NCI-H2029 treated with DMSO at 0.1 percent for 48 hours (cell line): ENCODE data around the gene MAMLD1.

Experiments used
- DNase-seq: peaks from one replicate; lab custom pipeline; 2025; lab: John Stamatoyannopoulos, UW

MAMLD1 gene

DNA sequence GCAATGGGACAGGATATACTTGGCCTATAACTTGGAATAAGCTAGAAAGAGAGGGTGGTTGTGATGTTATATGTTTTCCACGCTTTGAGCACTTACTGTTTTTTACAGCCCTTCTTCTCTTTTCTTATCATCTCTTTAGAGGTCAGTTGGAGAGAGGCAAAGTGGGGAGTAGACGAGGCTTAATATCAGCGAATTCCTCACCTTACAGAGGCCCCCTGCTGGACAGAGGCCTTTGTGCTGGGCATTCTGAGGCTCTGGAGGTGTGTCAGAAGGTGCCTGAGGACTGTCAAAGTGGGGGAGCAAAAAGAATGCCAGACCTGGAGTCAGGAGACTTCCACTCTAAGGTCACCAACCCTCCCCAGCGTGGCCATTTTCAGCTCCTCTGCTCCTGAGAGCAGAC is 42.5 kb downstream of the MAMLD1 start:
- DNase-seq = no peak

DNA sequence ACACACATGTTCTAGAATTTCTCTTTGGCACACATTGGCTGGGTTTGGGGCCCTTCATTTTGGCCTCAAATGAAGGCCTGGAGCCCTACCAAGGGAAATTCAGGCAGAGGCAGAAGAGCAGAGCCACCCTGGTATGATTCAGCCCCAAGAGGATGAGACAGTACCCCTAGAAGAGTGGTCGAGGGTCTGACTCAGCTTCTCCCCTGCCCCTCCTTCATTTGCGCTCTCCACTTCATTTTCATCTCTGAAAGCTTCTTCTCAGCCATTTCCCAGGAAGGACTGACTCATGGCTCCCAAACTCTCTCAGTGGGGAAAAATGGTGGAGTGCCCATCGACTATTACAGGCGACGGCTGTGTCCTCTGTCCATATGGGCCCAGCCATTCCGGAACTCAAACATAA is 43.5 kb downstream of the MAMLD1 start:
- DNase-seq = no peak

DNA sequence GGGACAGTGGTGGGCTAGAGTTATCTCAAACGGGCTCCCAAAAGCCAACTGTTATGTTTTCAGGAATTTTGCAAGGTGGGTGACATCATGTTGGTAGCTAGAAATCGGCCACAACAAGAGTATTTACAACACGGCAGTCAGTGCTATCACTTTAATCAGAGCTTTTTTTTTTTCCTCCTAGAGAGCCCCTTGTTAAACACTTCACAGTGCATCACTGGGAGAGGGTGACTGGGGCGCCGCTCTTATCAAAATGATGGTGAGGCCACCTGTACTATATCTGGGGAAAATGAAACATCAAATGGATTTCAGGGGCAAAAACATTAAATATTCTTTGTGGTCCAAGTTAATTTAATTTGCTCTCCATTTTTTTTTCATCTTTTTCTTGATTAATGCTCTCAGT is 44.9 kb downstream of the MAMLD1 start:
- no peak for DNase-seq

DNA sequence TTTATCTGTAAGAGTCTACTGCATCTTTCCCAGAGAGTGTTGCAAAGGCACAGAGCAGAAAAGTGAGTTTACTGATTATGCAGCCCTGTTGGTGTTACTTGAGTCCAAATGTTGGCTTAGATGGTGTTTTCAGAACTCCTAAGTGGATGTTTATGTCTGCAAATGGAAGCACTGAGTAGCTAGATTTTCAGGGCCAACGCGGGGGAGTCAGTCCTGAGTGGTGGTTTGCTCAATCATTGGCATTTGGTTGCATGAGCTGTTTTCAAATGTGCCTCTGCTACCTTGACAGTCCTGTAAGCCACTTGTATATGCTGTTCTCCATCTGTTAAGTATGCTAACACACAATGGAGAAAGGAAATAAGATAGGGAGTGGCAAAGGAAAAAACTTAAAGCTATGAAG is 45.4 kb downstream of the MAMLD1 start:
- DNase-seq = no peak

DNA sequence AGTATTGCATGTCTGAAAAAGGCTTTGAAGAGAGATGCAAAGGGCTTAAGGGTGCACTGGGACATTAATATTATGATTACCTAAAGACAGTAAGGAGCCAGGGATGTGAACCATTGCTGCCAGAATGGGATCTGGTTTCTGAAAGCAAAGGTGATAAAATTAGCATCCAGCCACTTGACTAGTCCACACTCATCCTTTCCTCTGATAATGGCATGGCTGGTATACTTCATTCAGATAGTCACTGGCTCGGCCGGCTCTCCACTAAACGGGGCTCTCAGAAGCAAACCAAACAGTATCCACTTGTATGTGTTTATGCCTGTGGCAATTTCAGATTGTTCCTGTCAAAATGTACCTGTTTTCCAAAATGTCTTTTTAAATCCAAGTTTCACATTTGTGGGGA is 46.4 kb downstream of the MAMLD1 start:
- DNase-seq = no peak

DNA sequence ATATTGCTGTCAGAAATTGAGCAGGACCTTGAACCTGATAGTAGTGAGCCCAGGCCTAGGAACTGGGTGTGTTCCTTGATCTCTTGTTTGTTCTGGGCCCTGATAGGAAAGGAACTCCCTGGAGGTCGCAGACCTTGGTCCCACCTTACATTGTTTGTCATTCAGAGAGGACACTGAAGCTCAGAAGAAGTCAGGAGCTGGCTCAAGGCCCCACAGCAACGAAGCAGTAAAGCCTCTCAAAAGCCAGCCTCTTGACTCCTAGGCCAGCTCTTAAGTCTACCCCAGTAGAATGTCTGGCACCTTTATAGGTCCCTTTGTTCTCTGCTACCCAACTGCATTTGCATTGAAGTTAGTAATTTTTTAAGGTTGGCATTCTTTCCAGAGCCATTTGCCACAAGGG is 46.8 kb downstream of the MAMLD1 start:
- DNase-seq = no peak

DNA sequence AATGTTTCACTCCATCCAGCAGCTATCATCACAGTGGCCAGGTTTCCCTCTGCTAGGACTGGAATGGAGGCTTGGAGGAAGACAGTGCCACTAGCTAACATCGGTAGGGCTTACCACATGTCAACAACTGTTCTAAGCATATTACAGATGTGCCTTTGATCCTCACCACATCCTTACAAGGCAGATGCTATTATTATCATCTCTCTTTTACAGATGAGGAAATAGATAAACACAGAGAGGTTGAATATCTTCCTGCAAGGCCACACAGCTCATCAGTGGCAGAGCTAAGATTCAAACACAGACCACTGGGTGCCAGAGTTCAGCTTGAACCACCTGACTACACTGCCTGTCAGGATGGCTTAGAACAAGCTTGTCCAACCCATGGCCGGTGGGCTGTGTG is 47.4 kb downstream of the MAMLD1 start:
- no peak for DNase-seq

DNA sequence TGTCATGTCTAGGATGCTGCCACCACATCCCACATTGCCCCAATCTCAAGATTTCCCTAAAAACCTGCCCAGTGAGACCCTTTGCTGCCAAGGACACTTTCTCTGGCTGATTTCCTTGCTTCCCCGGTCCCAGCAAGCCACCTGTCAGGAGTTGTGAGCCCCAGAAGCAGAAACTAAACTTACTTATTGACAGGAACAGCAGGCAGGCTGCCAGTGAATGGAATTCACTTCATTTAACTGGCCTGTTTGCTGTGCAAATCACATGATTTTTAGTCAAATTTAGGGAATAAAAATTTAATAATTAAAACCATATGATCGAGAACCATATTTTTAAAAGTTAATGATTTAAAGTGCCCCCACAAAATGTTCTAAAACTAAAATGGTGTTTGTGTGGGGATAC is 48.5 kb downstream of the MAMLD1 start:
- no peak for DNase-seq

DNA sequence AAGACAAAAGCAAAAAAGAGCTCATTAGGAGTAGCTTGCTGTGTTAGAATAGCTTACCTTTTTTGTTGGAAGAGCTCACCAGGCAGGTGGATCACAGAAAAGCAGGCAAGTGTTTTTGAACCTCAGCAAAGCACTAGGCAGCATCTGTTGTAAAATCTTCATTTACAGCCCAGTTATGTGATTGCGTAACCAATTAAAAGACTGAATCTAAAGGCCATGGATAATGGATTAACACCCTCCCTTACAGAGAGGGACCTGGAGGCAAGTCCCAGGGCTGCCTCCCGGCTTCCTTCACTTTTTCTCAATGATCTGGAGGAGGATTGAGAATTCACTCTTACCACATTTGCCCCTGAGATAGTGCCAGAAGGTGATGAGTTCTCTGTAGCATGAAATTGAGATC is 51.1 kb downstream of the MAMLD1 start:
- DNase-seq = no peak

DNA sequence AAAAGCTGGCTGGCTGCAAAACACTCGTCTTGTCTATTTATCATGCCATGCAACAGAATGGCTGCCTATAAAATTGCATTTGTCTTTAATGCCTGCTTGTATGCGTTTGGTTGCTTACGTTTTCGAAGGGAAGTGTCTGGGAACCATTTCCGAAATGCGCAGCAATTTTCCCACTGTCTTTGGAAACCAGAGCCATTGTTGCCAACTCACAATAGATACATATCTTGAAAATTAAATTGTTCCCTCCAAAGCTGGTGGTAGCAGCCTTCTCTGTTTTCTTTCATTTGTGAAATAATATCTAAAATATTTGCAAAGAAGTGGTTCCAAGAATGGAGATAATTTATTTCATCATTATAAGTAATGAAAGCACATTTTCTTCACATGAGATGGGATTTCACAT is 53.4 kb downstream of the MAMLD1 start:
- DNase-seq = no peak

DNA sequence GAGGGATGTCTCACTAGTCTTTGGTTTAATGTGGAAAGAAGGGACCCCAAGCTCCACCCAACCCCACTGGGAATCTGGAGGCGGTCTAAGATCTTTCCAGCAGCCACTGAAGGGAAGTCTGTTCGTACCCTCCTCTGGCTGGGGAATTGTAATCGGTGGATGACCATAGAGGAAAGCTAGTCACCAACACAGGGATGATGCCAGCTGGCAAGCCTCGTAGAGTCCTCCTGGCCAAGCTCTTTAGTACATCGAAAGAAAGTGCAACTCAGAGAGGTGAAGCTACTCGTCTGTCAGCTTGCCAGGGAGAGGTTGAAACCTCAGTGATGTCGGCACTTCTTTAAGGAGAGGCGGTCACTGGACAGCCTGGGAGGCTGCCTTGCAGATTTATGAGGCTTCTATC is 58.7 kb downstream of the MAMLD1 start:
- no peak for DNase-seq

DNA sequence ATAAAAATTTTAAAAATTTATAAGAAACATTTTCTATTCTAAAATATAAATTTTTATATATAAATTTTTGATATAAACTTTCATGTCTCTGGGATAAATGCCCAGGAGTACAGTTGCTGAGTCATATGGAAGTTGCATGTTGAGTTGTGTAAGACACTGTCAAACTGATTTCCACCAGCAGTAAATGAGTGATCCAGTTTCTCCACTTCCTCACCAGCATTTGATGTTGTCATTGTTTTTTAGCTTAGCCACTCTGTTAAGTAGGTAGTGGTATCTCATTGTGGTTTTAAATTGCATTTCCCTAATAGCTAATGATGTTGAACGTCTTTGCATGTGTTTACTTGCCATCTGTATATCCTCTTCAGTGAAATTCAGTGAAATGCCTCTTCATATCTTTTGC is 66.5 kb downstream of the MAMLD1 start:
- DNase-seq = no peak

DNA sequence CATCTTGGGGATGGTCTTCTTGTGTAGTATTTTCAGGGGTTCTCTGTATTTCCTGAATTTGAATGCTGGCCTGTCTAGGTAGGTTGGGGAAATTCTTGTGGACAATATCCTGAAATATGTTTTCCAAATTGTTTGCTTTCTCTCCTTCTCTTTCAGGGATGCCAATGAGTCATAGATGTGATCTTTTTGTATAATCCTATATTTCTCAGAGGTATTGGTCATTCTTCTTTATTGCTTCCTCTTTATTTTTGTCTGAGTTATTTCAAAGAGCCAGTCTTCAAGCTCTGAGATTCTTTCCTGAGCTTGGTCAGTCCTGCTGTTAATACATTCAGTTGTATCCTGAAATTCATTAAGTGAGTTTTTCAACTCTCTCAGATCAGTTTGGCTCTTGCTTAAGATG is 73.1 kb downstream of the MAMLD1 start:
- DNase-seq = no peak

DNA sequence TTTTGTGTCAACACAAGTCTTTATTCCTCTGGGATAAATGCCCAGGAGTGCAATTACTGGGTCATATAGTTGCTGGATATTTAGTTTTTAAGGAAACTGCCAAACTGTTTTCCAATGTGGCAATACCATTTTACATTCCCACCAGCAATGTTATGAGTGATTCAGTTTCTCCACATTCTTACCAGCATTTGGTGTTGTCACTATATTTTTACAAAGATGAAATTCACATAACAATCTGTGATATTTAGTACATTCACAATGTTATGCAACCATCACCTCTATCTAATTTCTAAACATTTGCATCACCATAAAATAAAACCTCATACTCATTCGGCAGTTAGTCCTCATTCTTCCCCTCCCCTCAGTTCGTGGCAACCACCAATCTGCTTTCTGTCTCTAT is 75.0 kb downstream of the MAMLD1 start:
- DNase-seq = no peak

DNA sequence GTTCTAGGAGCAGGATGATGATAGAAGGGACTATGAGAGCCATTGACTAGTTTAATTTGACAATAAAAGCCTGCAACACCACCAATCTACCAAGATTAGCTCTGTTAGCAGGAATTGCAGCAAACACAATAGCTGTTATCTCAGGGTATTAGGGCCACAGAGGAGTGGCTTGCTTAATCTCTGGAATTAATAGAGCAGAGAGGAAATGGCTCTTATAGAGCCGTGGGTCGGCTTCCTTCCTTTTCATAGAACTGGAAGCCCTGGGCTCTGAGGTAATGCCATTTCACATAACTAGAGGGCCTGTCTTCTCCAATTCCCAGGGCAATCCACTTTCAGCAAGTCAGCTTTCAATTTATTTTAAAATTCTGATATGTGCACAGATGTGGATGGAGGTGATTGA is 83.0 kb downstream of the MAMLD1 start:
- no peak for DNase-seq

DNA sequence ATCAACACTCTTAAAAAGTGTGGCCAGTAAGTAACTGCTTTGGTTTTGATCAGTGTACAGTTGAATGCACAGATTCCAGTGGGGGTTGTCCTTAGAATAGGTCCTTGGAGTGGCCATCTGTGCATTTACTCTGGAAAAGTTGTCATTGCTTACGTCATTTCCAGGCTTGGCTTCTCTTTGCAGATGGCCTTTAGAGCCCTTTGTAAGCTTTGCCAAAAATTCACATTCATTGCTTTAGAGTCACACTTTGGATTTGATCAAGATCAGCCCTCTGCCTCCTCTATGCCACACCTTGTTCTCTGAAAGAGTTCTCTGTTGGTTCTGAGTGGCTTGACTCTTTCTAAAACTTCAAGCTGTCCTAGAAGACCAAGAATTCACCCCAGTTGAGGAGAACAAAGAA is 83.9 kb downstream of the MAMLD1 start:
- no peak for DNase-seq

DNA sequence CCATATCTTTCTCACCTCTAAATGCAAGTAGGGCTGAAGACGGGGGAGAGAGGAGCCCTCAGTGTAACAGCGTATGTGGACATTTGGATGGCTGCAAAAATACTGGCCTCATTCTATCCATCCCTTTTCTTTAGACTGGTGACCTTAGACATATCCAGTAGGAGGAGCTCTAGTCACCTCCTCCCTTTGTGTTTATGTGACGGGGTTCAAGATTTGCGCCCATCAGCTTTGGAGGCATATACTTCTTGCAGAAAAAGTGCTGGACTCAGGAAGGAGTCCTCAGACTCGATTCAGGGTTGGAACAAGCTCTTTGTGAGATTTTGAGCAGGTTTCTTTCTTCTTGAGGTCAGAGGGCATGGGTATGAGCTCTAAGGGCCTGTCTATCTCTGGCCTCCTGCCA is 86.2 kb downstream of the MAMLD1 start:
- no peak for DNase-seq

DNA sequence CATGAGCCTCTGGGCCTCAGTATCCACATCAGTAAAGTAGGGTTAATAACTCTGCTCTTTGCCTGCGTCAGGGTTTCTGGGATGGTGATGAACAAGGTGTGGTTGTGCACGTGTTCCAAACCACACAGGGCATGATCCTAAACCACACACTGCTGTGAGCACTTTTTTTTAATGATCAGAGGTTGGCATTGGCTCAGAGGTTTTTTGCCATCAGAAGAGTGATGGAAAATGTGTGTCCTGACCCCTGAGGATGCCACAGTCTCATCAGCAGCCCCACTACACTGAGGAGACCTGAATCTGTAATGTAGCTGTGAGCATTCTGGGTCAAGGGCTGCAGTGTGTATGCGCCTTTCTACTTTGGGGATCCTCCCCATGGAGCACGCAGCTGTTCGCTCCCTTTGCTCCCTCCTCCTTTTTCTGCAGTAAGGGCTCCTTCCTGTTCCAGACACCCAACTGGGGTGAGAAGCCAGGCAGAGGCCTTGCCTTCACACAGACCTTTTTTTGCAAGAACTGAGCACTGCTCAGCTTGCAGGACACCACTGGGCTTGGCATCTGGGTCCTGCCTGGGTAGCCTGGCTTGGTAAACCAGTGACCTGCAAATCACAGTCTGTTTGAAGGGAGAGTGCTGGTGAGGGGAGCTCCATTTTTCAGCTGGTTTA is 87.5 kb downstream of the MAMLD1 start:
- no peak for DNase-seq

DNA sequence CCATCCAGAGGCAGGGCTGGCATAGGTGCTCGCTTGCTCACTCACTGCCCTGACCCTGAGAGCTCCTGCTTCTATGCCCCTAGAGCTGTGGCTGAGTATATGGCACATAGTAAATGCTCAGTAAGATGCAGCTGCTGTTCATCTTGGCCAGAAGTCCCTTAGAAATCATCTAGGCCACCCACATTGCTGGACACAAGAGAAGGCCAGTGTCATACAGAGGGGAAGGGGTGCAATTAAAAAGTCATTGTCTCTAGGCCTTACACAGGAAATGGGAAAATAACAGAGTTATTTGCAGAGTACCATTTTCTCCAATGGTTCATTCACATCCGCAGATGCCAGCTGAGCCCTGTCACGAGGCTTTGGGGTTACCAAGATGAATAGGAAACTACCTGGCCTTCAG is 88.8 kb downstream of the MAMLD1 start:
- no peak for DNase-seq

DNA sequence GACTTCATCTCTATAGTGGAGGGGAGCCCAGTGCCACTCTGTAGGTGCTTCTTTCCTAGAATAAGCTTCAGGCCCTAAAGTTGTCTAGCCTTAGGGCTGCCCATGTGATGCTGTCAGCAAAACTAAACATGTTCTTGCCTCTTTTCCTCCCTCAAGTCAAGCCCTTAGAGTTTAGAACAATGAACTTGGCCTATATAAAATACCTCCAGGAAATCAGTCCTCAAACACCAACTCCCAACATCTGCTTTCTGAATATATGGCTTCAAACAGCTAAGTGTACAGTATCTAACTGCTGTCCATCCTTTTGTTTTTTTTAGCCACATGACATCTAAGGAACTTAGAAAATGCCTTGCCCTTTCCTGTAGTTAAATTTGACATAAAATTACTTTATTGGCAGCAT is 91.0 kb downstream of the MAMLD1 start:
- no peak for DNase-seq

DNA sequence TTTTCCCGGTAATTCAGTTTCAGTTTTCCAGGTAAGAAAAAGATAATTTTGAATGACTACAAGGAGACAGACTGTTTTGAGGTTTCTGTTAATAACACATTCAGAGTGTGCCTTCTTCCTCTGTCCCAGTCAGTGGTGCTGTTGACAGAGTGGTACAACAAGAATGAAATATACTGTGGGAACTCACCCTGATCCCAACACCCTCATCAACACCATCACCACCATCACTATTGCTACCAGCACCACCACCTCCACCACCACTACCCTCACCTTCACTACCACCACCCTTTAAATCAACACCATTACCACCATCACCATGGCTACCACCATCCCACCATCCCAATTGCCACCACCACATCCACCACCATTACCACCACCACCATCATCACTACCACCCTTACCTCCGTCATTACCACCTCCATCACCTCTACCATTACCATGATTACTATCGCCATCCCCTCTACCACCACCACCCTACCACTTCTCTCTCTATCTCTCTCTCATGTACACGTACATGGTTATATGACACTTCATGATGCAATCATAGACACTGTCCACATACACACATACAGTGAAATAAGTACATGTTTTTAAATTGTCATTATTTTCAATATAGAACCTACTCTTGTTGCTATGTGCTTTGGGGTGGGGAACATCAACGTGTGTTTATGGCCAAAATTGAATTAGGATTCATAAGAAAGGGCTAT is 91.5 kb downstream of the MAMLD1 start:
- no peak for DNase-seq

DNA sequence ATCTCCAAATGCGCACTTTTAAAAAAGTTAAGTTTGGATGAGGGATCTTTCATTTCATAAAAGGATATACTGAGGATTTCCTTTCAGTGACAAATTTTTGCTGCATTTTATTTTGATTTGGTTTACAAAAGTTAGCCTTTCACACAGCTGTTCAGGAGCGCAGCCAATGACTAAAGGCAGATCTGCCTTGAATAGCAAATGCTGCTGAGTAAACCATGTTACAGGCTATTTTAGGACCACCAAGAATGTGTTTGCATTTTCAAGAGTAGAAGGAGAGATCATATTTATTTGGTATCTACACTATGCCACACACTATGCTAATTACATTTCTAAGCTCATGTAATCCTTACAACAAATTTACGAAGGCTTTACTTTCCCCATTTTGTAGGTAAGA is 92.1 kb downstream of the MAMLD1 start:
- DNase-seq = no peak

DNA sequence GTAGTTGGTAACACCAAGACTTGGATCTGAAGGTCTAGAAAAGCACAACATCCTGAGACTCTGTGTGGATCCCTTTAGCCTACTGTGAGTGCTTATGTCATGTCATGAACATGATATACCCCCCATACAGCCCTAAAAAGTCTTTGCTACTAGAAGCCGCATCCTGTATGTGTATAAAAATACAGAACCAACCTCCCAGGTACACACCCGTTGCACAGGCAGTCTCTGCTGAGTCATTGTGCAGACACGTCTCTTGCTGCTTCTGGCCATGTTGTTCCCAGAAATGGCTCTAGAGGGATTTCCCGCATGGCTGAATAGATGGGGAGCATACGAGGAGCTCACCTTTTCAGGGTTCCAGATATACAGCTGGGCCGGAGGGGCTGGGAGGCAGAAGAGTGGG is 93.3 kb downstream of the MAMLD1 start:
- no peak for DNase-seq

DNA sequence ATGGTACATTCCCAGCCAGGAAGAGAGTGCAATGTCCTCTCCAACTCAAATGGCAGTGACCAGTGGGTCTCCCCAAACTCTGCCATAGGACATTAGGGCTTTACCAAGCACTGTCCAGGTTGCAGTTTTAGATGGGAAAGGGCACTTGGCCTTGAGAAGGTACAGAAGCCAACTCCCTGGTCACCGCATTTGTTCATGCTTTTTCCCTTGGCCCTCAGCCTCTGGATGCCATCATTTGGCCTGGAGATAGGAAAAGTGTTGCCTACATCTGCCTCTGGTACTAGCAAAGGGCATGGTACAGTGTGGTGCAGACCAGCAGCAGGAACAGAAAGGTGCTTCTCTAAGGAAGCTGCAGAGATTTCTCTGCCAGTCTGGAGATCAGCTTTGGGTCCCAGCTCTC is 93.8 kb downstream of the MAMLD1 start:
- no peak for DNase-seq
